IMR-90 (cell line): ENCODE results near the gene IL22RA2. TPM values are rescaled to one million over a fixed set of nuclear protein-coding genes. Genes with fewer than 3 reads are reported as not detected.
A peak's percentile ranks its signal among the peaks of the same experiment; 100 is the strongest.

Experiments
- ATAC-seq: fragments of 200-7000 bp; cut with Tn5 transposase; 2 replicates; pipeline ENCODE4 v1.9.1; 2020; ENCODE audit warnings: low read depth, mild to moderate bottlenecking, moderate library complexity
- BruUV-seq: library from RNA; stranded (reverse); fragments of 400-500 nt; replicated peaks from 2 replicates; lab custom pipeline; 2021; lab: Mats Ljungman, UMichigan
- CTCF ChIA-PET: fragments of 300-600 bp; formaldehyde crosslinking; extraction: SDS; loops from one replicate; lab custom pipeline; 2021; ENCODE audit warnings: antibody characterized with exemption; lab: Yijun Ruan, JAX
- POLR2A ChIA-PET: fragments of 300-600 bp; sonication (Branson Sonifier 250); formaldehyde crosslinking; loops from one replicate; lab custom pipeline; 2022; ENCODE audit warnings: antibody characterized with exemption; ENCODE audit not compliant: unreplicated experiment; lab: Charles Lee
- DNase-seq: peaks from one replicate; pipeline ENCODE4 v3.0.0; 2013
- H2AFZ ChIP-seq: replicated peaks from 2 replicates; pipeline ENCODE3; 2013; ENCODE audit warnings: low read length, mild to moderate bottlenecking; ENCODE audit not compliant: poor library complexity
- H2AK5ac ChIP-seq: 2 replicates; pipeline ENCODE4 v1.6.1; 2013; ENCODE audit warnings: low read depth, low read length, inconsistent platforms
- H2AK9ac ChIP-seq: replicated peaks from 2 replicates; pipeline ENCODE3; 2013; ENCODE audit warnings: mild to moderate bottlenecking, low read depth, low read length, moderate library complexity; ENCODE audit not compliant: poor library complexity
- H2BK120ac ChIP-seq: 2 replicates; pipeline ENCODE4 v1.6.1; 2013; ENCODE audit warnings: low read depth, low read length, inconsistent platforms
- H2BK15ac ChIP-seq: 3 replicates; pipeline ENCODE4 v1.6.1; 2013; ENCODE audit warnings: low read depth, low read length, inconsistent platforms
- H2BK20ac ChIP-seq: 2 replicates; pipeline ENCODE4 v1.6.1; 2013; ENCODE audit warnings: low read depth, mild to moderate bottlenecking, inconsistent platforms, low read length, moderate library complexity
- H2BK5ac ChIP-seq: 2 replicates; pipeline ENCODE4 v1.6.1; 2013; ENCODE audit warnings: mild to moderate bottlenecking, low read depth, low read length, inconsistent platforms; ENCODE audit not compliant: poor library complexity, severe bottlenecking
- H3K14ac ChIP-seq: replicated peaks from 2 replicates; pipeline ENCODE4 v1.6.1; 2013; ENCODE audit warnings: low read depth, low read length, inconsistent platforms
- H3K18ac ChIP-seq: 2 replicates; pipeline ENCODE4 v1.6.1; 2013; ENCODE audit warnings: low read depth, low read length, control low read depth
- H3K23ac ChIP-seq: 2 replicates; pipeline ENCODE4 v1.6.1; 2013; ENCODE audit warnings: low read depth, low read length, inconsistent platforms
- H3K27ac ChIP-seq: 2 replicates; pipeline ENCODE4 v1.5.1; 2013; ENCODE audit warnings: mild to moderate bottlenecking, control low read depth, low read length; ENCODE audit not compliant: insufficient read depth
- H3K27me3 ChIP-seq: 2 replicates; pipeline ENCODE4 v1.6.1; 2013; ENCODE audit warnings: low read length; ENCODE audit not compliant: control insufficient read depth, insufficient read depth
- H3K36me3 ChIP-seq: 2 replicates; pipeline ENCODE4 v1.6.1; 2013; ENCODE audit warnings: low read length, mixed read lengths; ENCODE audit not compliant: control insufficient read depth, insufficient read depth
- H3K4ac ChIP-seq: 2 replicates; pipeline ENCODE4 v1.6.1; 2013; ENCODE audit warnings: low read depth, low read length, inconsistent platforms
- H3K4me1 ChIP-seq: 2 replicates; pipeline ENCODE4 v1.6.1; 2013; ENCODE audit warnings: low read length, mixed read lengths; ENCODE audit not compliant: control insufficient read depth, insufficient read depth
- H3K4me2 ChIP-seq: 2 replicates; pipeline ENCODE4 v1.6.1; 2013; ENCODE audit warnings: low read depth, mild to moderate bottlenecking, control low read depth, low read length, moderate library complexity
- H3K4me3 ChIP-seq: 2 replicates; pipeline ENCODE4 v1.5.1; 2013; ENCODE audit warnings: low read depth, mild to moderate bottlenecking, control low read depth, low read length, moderate library complexity; ENCODE audit not compliant: insufficient read depth
- H3K56ac ChIP-seq: 2 replicates; pipeline ENCODE4 v1.6.1; 2013; ENCODE audit warnings: low read length, inconsistent platforms; ENCODE audit not compliant: insufficient read depth; ENCODE audit errors: extremely low read depth
- H3K79me1 ChIP-seq, 2 experiments: 2 replicates each; pipeline ENCODE4 v1.6.1; 2013; ENCODE audit warnings: low read length in 2 of 2, inconsistent platforms in 1 of 2, low read depth in 1 of 2
- H3K9ac ChIP-seq: 2 replicates; pipeline ENCODE4 v1.6.1; 2013; ENCODE audit warnings: low read depth, low read length, control low read depth
- H3K9me1 ChIP-seq: 2 replicates; pipeline ENCODE4 v1.6.1; 2013; ENCODE audit warnings: low read length, inconsistent platforms; ENCODE audit not compliant: insufficient read depth
- H3K9me3 ChIP-seq: 2 replicates; pipeline ENCODE4 v1.6.1; 2013; ENCODE audit warnings: low read length; ENCODE audit not compliant: control insufficient read depth, insufficient read depth
- H4K20me1 ChIP-seq: 2 replicates; pipeline ENCODE4 v1.6.1; 2013; ENCODE audit warnings: low read length, inconsistent platforms; ENCODE audit not compliant: insufficient read depth
- H4K5ac ChIP-seq: 2 replicates; pipeline ENCODE4 v1.6.1; 2013; ENCODE audit warnings: mild to moderate bottlenecking, low read depth, low read length, control low read depth
- H4K8ac ChIP-seq, 2 experiments: 2 replicates each; pipeline ENCODE4 v1.6.1; 2013; ENCODE audit warnings: low read depth in 2 of 2, low read length in 2 of 2, control low read depth in 1 of 2, inconsistent platforms in 1 of 2
- H4K91ac ChIP-seq: 2 replicates; pipeline ENCODE4 v1.6.1; 2013; ENCODE audit warnings: low read depth, low read length, inconsistent platforms; ENCODE audit not compliant: insufficient read depth
- BHLHE40 ChIP-seq: fragments of 150-350 bp; IDR thresholded peaks from 2 replicates; pipeline ENCODE4 v1.6.1; 2016; ENCODE audit warnings: mild to moderate bottlenecking, low read depth, low read length
- CEBPB ChIP-seq: IDR thresholded peaks from 2 replicates; pipeline ENCODE4 v1.6.1; 2012; ENCODE audit warnings: low read depth, low read length, improper control_type of control experiment
- CTCF ChIP-seq: conservative IDR thresholded peaks from 2 replicates; pipeline ENCODE4 v1.5.1; 2012; ENCODE audit warnings: mild to moderate bottlenecking, low read depth, low read length, improper control_type of control experiment
- FOS ChIP-seq: fragments of 150-350 bp; IDR thresholded peaks from 2 replicates; pipeline ENCODE4 v1.6.1; 2016; ENCODE audit warnings: low read depth, low read length
- MAZ ChIP-seq: IDR thresholded peaks from 2 replicates; pipeline ENCODE4 v1.6.1; 2012; ENCODE audit warnings: low read depth, mild to moderate bottlenecking, low read length, improper control_type of control experiment, moderate library complexity, borderline replicate concordance
- POLR2A ChIP-seq: IDR thresholded peaks from 2 replicates; pipeline ENCODE4 v1.6.1; 2012; ENCODE audit warnings: mild to moderate bottlenecking, low read depth, low read length
- RCOR1 ChIP-seq: IDR thresholded peaks from 2 replicates; pipeline ENCODE4 v1.6.1; 2012; ENCODE audit warnings: mild to moderate bottlenecking, low read length, improper control_type of control experiment; ENCODE audit not compliant: insufficient replicate concordance
- WGBS, 2 experiments: methylation state at CpG; one replicate each; pipeline versions ENCODE4 v1.1.5 to v1.1.7; 2013; ENCODE audit warnings: missing lambda C conversion rate in 2 of 2; ENCODE audit not compliant: insufficient read length in 1 of 2; ENCODE audit errors: extremely low coverage in 2 of 2; 5-methylcytosine and 5-hydroxymethylcytosine counted together
- dilution Hi-C: fragments of 300-500 bp; cut with HindIII; formaldehyde crosslinking; loops from one replicate; pipeline ENCODE4 v1.14.3; 2018; ENCODE audit warnings: low sequenced_read_pairs; ENCODE audit not compliant: unreplicated experiment
- in situ Hi-C: fragments of 300-500 bp; cut with MboI; formaldehyde crosslinking; loops from 3 replicates; pipeline ENCODE4 v1.14.3; 2019; ENCODE audit warnings: low sequenced_read_pairs, inconsistent platforms, mixed read lengths
- intact Hi-C: fragments of 100-400 bp; cut with micrococcal nuclease; formaldehyde crosslinking; loops from 2 replicates; pipeline ENCODE4 v1.10.0; 2022
- polyA plus RNA-seq, 3 experiments: library from polyadenylated mRNA; depleted of rRNA; stranded (reverse); fragments of >200 nt; gene quantifications; 2 replicates each; pipeline ENCODE4 v1.2.3, GENCODE V29; 2012; ENCODE audit warnings: low replicate concordance in 1 of 3
- total RNA-seq: library from RNA; depleted of rRNA; stranded (reverse); fragments of >200 nt; gene quantifications from 2 replicates; pipeline ENCODE4 v1.2.3, GENCODE V29; 2012

Gene IL22RA2
- total and polyA plus RNA-seq, 2 of the 4 experiments (the other 2 are of a cell fraction): not detected

- Histone ChIP-seq H2AK9ac (peak within 1 kb of the TSS; percentile 82), H4K91ac (peak within 1 kb of the TSS; percentile 97), H3K4me2 (peak within 1 kb of the TSS; percentile 92), H3K9me3 (no peaks in the 10 kb centered on the region), H3K36me3 (no peaks in the 10 kb centered on the region), H2BK5ac (peak within 1 kb of the TSS; percentile 95), H4K8ac (peak within 1 kb of the TSS; percentile 92 to 98), H3K23ac (peak within 1 kb of the TSS; percentile 93), H2BK20ac (peak within 1 kb of the TSS; percentile 54; the same call in 1 of the 2 replicates), H3K79me1 (peaks cover 14 to 32% of the 10 kb centered on the region in 2 experiments; a peak in 3 of 4 replicates), H4K5ac (peak within 1 kb of the TSS; percentile 91), H3K9me1 (peaks cover 10% of the 10 kb centered on the region), H3K9ac (peak within 1 kb of the TSS; percentile 99), H3K14ac (peak within 1 kb of the TSS; percentile 98), H3K56ac (peak within 1 kb of the TSS; percentile 75; the same call in 1 of the 2 replicates), H3K27me3 (no peaks in the 10 kb centered on the region), H2BK15ac (peak within 1 kb of the TSS; percentile 82; the same call in 1 of the 3 replicates), H3K4me3 (peak within 1 kb of the TSS; percentile 96), H4K20me1 (peaks cover 21% of the 10 kb centered on the region), H3K27ac (peak within 1 kb of the TSS; percentile 99), H2AK5ac (peak within 1 kb of the TSS; percentile 45; the same call in 1 of the 2 replicates), H3K4me1 (peaks cover 2% of the 10 kb centered on the region), H2BK120ac (peak within 1 kb of the TSS; percentile 96), H2AFZ (peak within 1 kb of the TSS; percentile 100), H3K18ac (peak within 1 kb of the TSS; percentile 98), H3K4ac (peak within 1 kb of the TSS; percentile 97)
- ATAC-seq (peak; percentile 97), DNase-seq (peak; percentile 86)
- intact Hi-C loops (no loop called here), dilution Hi-C loops (no loop called here), in situ Hi-C loops (no loop called here)
- POLR2A ChIA-PET: no interaction called here
- TF ChIP-seq POLR2A (peak; percentile 86), FOS (no peak), MAZ (peak; percentile 32; the same call in 1 of the 2 replicates), BHLHE40 (peak; percentile 26; the same call in 1 of the 2 replicates), RCOR1 (no peak), CEBPB (no peak), CTCF (no peak)
- WGBS, 2 experiments: 1% methylated on average over 10 of the region's 64 CpGs; no CpG with 5 or more reads in 1 of the 2 experiments
- CTCF ChIA-PET: no interaction called here
- TSS peak; percentile 48 for BruUV-seq
Measured at GRCh38 chr6:137218917-137219663, 45.6 kb upstream of the IL22RA2 start, which contains the start of gene IFNGR1. IFNGR1 (minus strand) TSS chr6:137219385; CDS start chr6:137219327, 58 bp downstream.
